AG09309 (cell line): ENCODE results near the gene CADPS2.

Source experiments
- DNase-seq: peaks from one replicate; pipeline ENCODE4 v3.0.0-alpha.2; 2010; ENCODE audit warnings: low read depth
- H3K4me3 ChIP-seq: 2 replicates; pipeline ENCODE4 v1.5.1; 2011; ENCODE audit warnings: mild to moderate bottlenecking, low read depth, low read length, moderate library complexity; ENCODE audit not compliant: control insufficient read depth
- CTCF ChIP-seq: IDR thresholded peaks from 2 replicates; pipeline ENCODE4 v1.5.1; 2011; ENCODE audit warnings: mild to moderate bottlenecking, low read depth, low read length, inconsistent platforms; ENCODE audit not compliant: insufficient read depth, control insufficient read depth; ENCODE audit errors: missing control alignments

CADPS2 gene

GRCh38 chr7:122363144-122363543 is 523.1 kb downstream of the CADPS2 start:
- DNase-seq = no peak
- TF ChIP-seq CTCF = no peak
- H3K4me3 ChIP-seq = no peak overlapping the region

- no peak overlapping the region for H3K4me3 ChIP-seq
- no peak for DNase-seq
- TF ChIP-seq CTCF = no peak
Observed at GRCh38 chr7:122362473-122362872, 523.8 kb downstream of the CADPS2 start.

- no peak for DNase-seq
- TF ChIP-seq CTCF = no peak
- H3K4me3 ChIP-seq = no peak overlapping the region
Observed at GRCh38 chr7:122354656-122355055, 531.6 kb downstream of the CADPS2 start.

- TF ChIP-seq CTCF = no peak
- no peak overlapping the region for H3K4me3 ChIP-seq
- no peak for DNase-seq
Observed at GRCh38 chr7:122352454-122352853, 533.8 kb downstream of the CADPS2 start.

GRCh38 chr7:122350701-122351100 is 535.6 kb downstream of the CADPS2 start:
- DNase-seq = no peak
- no peak for TF ChIP-seq CTCF
- H3K4me3 ChIP-seq = no peak overlapping the region

GRCh38 chr7:122344303-122344620 is 542.0 kb downstream of the CADPS2 start:
- TF ChIP-seq CTCF = no peak
- no peak for DNase-seq
- H3K4me3 ChIP-seq = no peak overlapping the region
